IPS-NIHi7 (cell line): ENCODE measurements around the gene MTMR3.
"Not testable (repeated sequence)": the region's sequence is repeated elsewhere in the genome, so short reads cannot be mapped to it uniquely, and the experiment has no call there.

ENCODE experiments used
- DNase-seq: peaks from one replicate; pipeline ENCODE4 v3.0.0; 2012; ENCODE audit warnings: mixed read lengths; ENCODE audit errors: extremely low spot score

The MTMR3 gene

GRCh38 chr22:29883045-29883774 lies at the start of gene MTMR3:
Gene MTMR3 (plus strand): TSS chr22:29883174. CDS start chr22:29971060, 87,886 bp downstream.
- DNase-seq = peak; percentile 75

GRCh38 chr22:29833392-29833965 lies 49.5 kb upstream of the MTMR3 start:
- DNase-seq = no peak

- DNase-seq = no peak
Observed at GRCh38 chr22:29834046-29834445, 48.9 kb upstream of the MTMR3 start.

GRCh38 chr22:29836791-29837370 lies 46.1 kb upstream of the MTMR3 start:
- DNase-seq = not testable (repeated sequence)

GRCh38 chr22:29837741-29838598 lies 45.0 kb upstream of the MTMR3 start, which contains the start of gene ASCC2:
Gene ASCC2 (minus strand): TSS chr22:29838274. CDS start chr22:29832325, 5,949 bp downstream.
- peak; percentile 100 for DNase-seq

- no peak for DNase-seq
Observed at GRCh38 chr22:29838599-29838956, 44.4 kb upstream of the MTMR3 start.

GRCh38 chr22:29839039-29839438 lies 43.9 kb upstream of the MTMR3 start:
- no peak for DNase-seq

GRCh38 chr22:29840498-29840897 lies 42.5 kb upstream of the MTMR3 start:
- no peak for DNase-seq

- no peak for DNase-seq
Observed at GRCh38 chr22:29842172-29842571, 40.8 kb upstream of the MTMR3 start.

- DNase-seq = no peak
Observed at GRCh38 chr22:29842740-29843139, 40.2 kb upstream of the MTMR3 start.

- no peak for DNase-seq
Observed at GRCh38 chr22:29846290-29846689, 36.7 kb upstream of the MTMR3 start.

- DNase-seq = no peak
Observed at GRCh38 chr22:29848111-29848510, 34.9 kb upstream of the MTMR3 start.

- DNase-seq = no peak
Observed at GRCh38 chr22:29854432-29854831, 28.5 kb upstream of the MTMR3 start.

- DNase-seq = no peak
Observed at GRCh38 chr22:29855611-29856181, 27.3 kb upstream of the MTMR3 start.

GRCh38 chr22:29856496-29856895 lies 26.5 kb upstream of the MTMR3 start:
- no peak for DNase-seq

- not testable (repeated sequence) for DNase-seq
Observed at GRCh38 chr22:29859030-29859429, 23.9 kb upstream of the MTMR3 start.

GRCh38 chr22:29860006-29860766 lies 22.8 kb upstream of the MTMR3 start:
- no peak for DNase-seq

- DNase-seq = no peak
Observed at GRCh38 chr22:29861672-29862297, 21.2 kb upstream of the MTMR3 start.

- not testable (repeated sequence) for DNase-seq
Observed at GRCh38 chr22:29865572-29865971, 17.4 kb upstream of the MTMR3 start.

- DNase-seq = no peak
Observed at GRCh38 chr22:29867260-29867659, 15.7 kb upstream of the MTMR3 start.

GRCh38 chr22:29867851-29868250 lies 15.1 kb upstream of the MTMR3 start:
- no peak for DNase-seq
